Stimulated activated CD4-positive, alpha-beta T cell treated with anti-CD3 and anti-CD28 coated beads, Interleukin-4, amount 100 ng/mL, for 1 hour (primary cell): ENCODE measurements around the gene SNAPC2.
"Not testable (repeated sequence)": the region's sequence is repeated elsewhere in the genome, so short reads cannot be mapped to it uniquely, and the experiment has no call there.

Source experiments
- DNase-seq: peaks from one replicate; pipeline ENCODE4 v3.0.0-alpha.2; 2020

Gene SNAPC2

GRCh38 chr19:7923295-7924191 lies 3.4 kb downstream of the SNAPC2 start:
- no peak for DNase-seq

- DNase-seq: no peak
Measured at GRCh38 chr19:7924241-7924640, 4.1 kb downstream of the SNAPC2 start.

GRCh38 chr19:7924651-7925170 lies 4.6 kb downstream of the SNAPC2 start:
- no peak for DNase-seq

- DNase-seq: peak; percentile 81
Measured at GRCh38 chr19:7925171-7925851, 5.2 kb downstream of the SNAPC2 start.

- peak; percentile 83 for DNase-seq
Measured at GRCh38 chr19:7926021-7926726, 6.0 kb downstream of the SNAPC2 start, which contains the start of gene CTXN1. TSS of gene CTXN1 (minus strand) at chr19:7926135. CDS start at chr19:7925538, 597 bp downstream.

- no peak for DNase-seq
Measured at GRCh38 chr19:7926727-7927604, 6.8 kb downstream of the SNAPC2 start.

- no peak for DNase-seq
Measured at GRCh38 chr19:7927605-7928333, 7.6 kb downstream of the SNAPC2 start.

GRCh38 chr19:7928334-7928706 lies 8.2 kb downstream of the SNAPC2 start:
- DNase-seq: no peak

- peak; percentile 60 for DNase-seq
Measured at GRCh38 chr19:7928741-7929701, 8.9 kb downstream of the SNAPC2 start.

- not testable (repeated sequence) for DNase-seq
Measured at GRCh38 chr19:7930030-7930429, 9.9 kb downstream of the SNAPC2 start.

GRCh38 chr19:7930765-7931164 lies 10.6 kb downstream of the SNAPC2 start:
- no peak for DNase-seq

- DNase-seq: no peak
Measured at GRCh38 chr19:7931221-7932061, 11.3 kb downstream of the SNAPC2 start.

GRCh38 chr19:7932276-7932929 lies 12.3 kb downstream of the SNAPC2 start:
- DNase-seq: no peak

- DNase-seq: no peak
Measured at GRCh38 chr19:7932930-7933300, 12.8 kb downstream of the SNAPC2 start.

- no peak for DNase-seq
Measured at GRCh38 chr19:7933411-7933810, 13.3 kb downstream of the SNAPC2 start.

- no peak for DNase-seq
Measured at GRCh38 chr19:7933828-7934725, 13.9 kb downstream of the SNAPC2 start.

- no peak for DNase-seq
Measured at GRCh38 chr19:7934766-7935165, 14.6 kb downstream of the SNAPC2 start.

- DNase-seq: no peak
Measured at GRCh38 chr19:7940841-7941240, 20.7 kb downstream of the SNAPC2 start.
